ENCODE data around the gene TBCD.

The TBCD gene

DNA sequence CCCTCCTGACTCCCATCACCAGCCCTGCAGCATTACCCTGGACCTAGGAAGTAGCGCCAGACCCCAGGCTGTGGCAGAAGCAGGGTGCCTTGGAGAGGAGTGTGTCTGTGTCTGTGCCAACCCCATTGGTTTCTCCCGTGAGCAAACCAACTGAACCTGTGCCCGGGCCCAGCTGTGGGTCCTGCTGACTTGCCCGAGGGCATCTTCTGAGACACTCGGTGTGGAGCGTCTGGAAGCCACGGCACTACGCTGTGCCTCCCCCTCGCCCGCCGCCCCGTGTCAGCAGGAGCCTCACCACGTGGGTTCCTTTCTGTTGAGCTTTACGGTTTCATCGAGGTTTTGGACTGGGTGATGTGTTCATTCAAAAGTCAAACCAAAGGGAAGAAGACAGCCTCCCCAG, 60.2 kb downstream of the TBCD start:
- H3K9me3 ChIP-seq (replicated peaks; ENCODE audit: insufficient read depth, low read length), result no peaks in the 10 kb centered on the region
- no peaks in the 10 kb centered on the region for H3F3A ChIP-seq (ENCODE audit: insufficient read depth, low read length)
- H3K4me2 ChIP-seq (ENCODE audit: low read depth, low read length), result no peak overlapping the region
- no peak for DNase-seq
- no peaks in the 10 kb centered on the region for H3K79me2 ChIP-seq (ENCODE audit: low read length)
- TF ChIP-seq EZH2 (optimal IDR thresholded peaks at IDR 0.05; ENCODE audit: low read depth, low read length) (no peak), EZH2phosphoT487 (IDR thresholded peaks at IDR 0.05; ENCODE audit: low read length) (no peak)
- TF ChIP-seq, protein P1, sequence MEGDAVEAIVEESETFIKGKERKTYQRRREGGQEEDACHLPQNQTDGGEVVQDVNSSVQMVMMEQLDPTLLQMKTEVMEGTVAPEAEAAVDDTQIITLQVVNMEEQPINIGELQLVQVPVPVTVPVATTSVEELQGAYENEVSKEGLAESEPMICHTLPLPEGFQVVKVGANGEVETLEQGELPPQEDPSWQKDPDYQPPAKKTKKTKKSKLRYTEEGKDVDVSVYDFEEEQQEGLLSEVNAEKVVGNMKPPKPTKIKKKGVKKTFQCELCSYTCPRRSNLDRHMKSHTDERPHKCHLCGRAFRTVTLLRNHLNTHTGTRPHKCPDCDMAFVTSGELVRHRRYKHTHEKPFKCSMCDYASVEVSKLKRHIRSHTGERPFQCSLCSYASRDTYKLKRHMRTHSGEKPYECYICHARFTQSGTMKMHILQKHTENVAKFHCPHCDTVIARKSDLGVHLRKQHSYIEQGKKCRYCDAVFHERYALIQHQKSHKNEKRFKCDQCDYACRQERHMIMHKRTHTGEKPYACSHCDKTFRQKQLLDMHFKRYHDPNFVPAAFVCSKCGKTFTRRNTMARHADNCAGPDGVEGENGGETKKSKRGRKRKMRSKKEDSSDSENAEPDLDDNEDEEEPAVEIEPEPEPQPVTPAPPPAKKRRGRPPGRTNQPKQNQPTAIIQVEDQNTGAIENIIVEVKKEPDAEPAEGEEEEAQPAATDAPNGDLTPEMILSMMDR (IDR thresholded peaks at IDR 0.05; ENCODE audit: low read length), result no peak
- H2AFZ ChIP-seq (ENCODE audit: low read length), result no peak overlapping the region
- no peak overlapping the region for H3K27ac ChIP-seq (ENCODE audit: low read length)
- H3K4me1 ChIP-seq (ENCODE audit: low read length), result no peaks in the 10 kb centered on the region
- no peaks in the 10 kb centered on the region for H3K27me3 ChIP-seq (replicated peaks; ENCODE audit: insufficient read depth, low read length)
- no peak overlapping the region for H3K4me3 ChIP-seq (ENCODE audit: low read length)
- no peak overlapping the region for H3K9ac ChIP-seq (ENCODE audit: low read length)
- H4K20me1 ChIP-seq (ENCODE audit: insufficient read depth, low read length), result no peaks in the 10 kb centered on the region
- no peaks in the 10 kb centered on the region for H3K36me3 ChIP-seq (replicated peaks; ENCODE audit: insufficient read depth, low read length)
- no peaks in the 10 kb centered on the region for H3K9me2 ChIP-seq (replicated peaks; ENCODE audit: insufficient read depth, low read length)

DNA sequence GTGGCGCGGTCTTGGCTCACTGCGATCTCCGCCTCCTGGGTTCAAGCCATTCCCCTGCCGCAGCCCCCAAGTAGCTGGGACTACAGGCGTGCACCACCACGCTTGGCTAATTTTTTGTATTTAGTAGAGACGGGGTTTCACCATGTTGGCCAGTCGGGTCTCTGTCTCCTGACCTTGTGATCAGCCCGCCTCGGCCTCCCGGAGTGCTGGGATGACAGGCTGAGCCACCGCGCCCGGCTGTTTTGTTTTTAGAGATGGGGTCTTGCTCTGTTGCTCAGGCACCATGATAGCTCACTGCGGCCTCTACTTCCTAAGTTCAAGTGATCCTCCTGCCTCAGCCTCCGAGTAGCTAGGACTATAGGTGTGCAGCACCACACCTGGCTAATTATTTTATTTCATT, 60.7 kb downstream of the TBCD start:
- Histone ChIP-seq H3K4me1 (ENCODE audit: low read length) (no peaks in the 10 kb centered on the region), H3K27ac (ENCODE audit: low read length) (no peak overlapping the region), H3K4me3 (ENCODE audit: low read length) (no peak overlapping the region), H3F3A (ENCODE audit: insufficient read depth, low read length) (no peaks in the 10 kb centered on the region), H3K9me3 (replicated peaks; ENCODE audit: insufficient read depth, low read length) (no peaks in the 10 kb centered on the region), H3K9me2 (replicated peaks; ENCODE audit: insufficient read depth, low read length) (no peaks in the 10 kb centered on the region), H2AFZ (ENCODE audit: low read length) (no peak overlapping the region), H3K79me2 (ENCODE audit: low read length) (no peaks in the 10 kb centered on the region), H3K27me3 (replicated peaks; ENCODE audit: insufficient read depth, low read length) (no peaks in the 10 kb centered on the region), H3K4me2 (ENCODE audit: low read depth, low read length) (no peak overlapping the region), H3K36me3 (replicated peaks; ENCODE audit: insufficient read depth, low read length) (no peaks in the 10 kb centered on the region), H4K20me1 (ENCODE audit: insufficient read depth, low read length) (no peaks in the 10 kb centered on the region), H3K9ac (ENCODE audit: low read length) (no peak overlapping the region)
- DNase-seq, result no peak
- TF ChIP-seq EZH2phosphoT487 (IDR thresholded peaks at IDR 0.05; ENCODE audit: low read length) (no peak), EZH2 (optimal IDR thresholded peaks at IDR 0.05; ENCODE audit: low read depth, low read length) (no peak)
- TF ChIP-seq, protein P1 (IDR thresholded peaks at IDR 0.05; ENCODE audit: low read length), result no peak

DNA sequence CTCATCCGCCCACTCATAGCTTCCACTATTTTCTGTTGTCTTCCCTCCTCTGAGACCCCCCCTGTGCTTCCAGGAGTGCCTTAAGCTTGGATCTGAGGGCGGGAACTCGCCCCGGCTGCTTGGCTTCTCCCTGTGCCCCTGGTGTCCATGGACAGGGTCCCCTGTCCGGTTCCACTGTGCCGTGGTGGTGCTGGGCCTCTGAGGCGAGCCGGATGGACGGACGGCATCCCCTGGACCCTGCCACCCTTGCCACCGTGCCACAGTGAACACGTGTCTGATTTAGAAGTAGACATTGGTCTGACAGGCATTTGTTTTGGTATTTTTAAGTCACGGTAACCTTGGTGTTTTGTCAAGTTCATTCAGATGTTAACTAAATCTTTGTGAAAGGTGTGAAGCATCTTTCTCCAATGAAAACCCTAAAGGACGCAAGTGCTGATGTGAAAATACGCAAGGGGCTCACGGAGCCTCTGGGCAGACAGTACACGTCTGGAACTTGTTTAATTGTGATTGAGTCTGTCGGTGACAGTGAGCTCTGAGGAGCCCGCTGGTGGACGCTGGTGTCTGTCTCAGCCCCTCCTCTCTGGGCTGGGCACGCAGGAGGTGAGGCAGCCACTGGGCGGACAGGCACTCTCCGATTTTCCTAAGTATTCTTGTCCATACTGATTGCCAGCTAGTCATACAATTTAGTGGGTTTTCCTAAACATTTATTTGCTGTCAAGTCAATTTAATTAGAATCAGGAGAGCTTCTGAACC, 61.6 kb downstream of the TBCD start:
- H3K4me2 ChIP-seq (ENCODE audit: low read depth, low read length), result no peak overlapping the region
- no peaks in the 10 kb centered on the region for H3K27me3 ChIP-seq (replicated peaks; ENCODE audit: insufficient read depth, low read length)
- no peak overlapping the region for H3K9ac ChIP-seq (ENCODE audit: low read length)
- H3K27ac ChIP-seq (ENCODE audit: low read length), result no peak overlapping the region
- H3F3A ChIP-seq (ENCODE audit: insufficient read depth, low read length), result no peaks in the 10 kb centered on the region
- H2AFZ ChIP-seq (ENCODE audit: low read length), result no peak overlapping the region
- no peaks in the 10 kb centered on the region for H3K9me3 ChIP-seq (replicated peaks; ENCODE audit: insufficient read depth, low read length)
- no peaks in the 10 kb centered on the region for H4K20me1 ChIP-seq (ENCODE audit: insufficient read depth, low read length)
- no peaks in the 10 kb centered on the region for H3K79me2 ChIP-seq (ENCODE audit: low read length)
- no peaks in the 10 kb centered on the region for H3K9me2 ChIP-seq (replicated peaks; ENCODE audit: insufficient read depth, low read length)
- TF ChIP-seq EZH2phosphoT487 (IDR thresholded peaks at IDR 0.05; ENCODE audit: low read length) (no peak), EZH2 (optimal IDR thresholded peaks at IDR 0.05; ENCODE audit: low read depth, low read length) (no peak)
- TF ChIP-seq, protein P1 (IDR thresholded peaks at IDR 0.05; ENCODE audit: low read length), result no peak
- no peak for DNase-seq
- no peaks in the 10 kb centered on the region for H3K36me3 ChIP-seq (replicated peaks; ENCODE audit: insufficient read depth, low read length)
- H3K4me3 ChIP-seq (ENCODE audit: low read length), result no peak overlapping the region
- H3K4me1 ChIP-seq (ENCODE audit: low read length), result no peaks in the 10 kb centered on the region
